IMR-90 (cell line): Measurements from ENCODE around the gene ARRDC2. TPM values are rescaled to one million over a fixed set of nuclear protein-coding genes. Genes with fewer than 3 reads are reported as not detected.
A peak's percentile ranks its signal among the peaks of the same experiment; 100 is the strongest.

Source experiments
- ATAC-seq: fragments of 200-7000 bp; cut with Tn5 transposase; 2 replicates; pipeline ENCODE4 v1.9.1; 2020; ENCODE audit warnings: low read depth, mild to moderate bottlenecking, moderate library complexity
- BruUV-seq: library from RNA; stranded (reverse); fragments of 400-500 nt; replicated peaks from 2 replicates; lab custom pipeline; 2021; lab: Mats Ljungman, UMichigan
- CTCF ChIA-PET: fragments of 300-600 bp; formaldehyde crosslinking; extraction: SDS; loops from one replicate; lab custom pipeline; 2021; ENCODE audit warnings: antibody characterized with exemption; lab: Yijun Ruan, JAX
- POLR2A ChIA-PET: fragments of 300-600 bp; sonication (Branson Sonifier 250); formaldehyde crosslinking; loops from one replicate; lab custom pipeline; 2022; ENCODE audit warnings: antibody characterized with exemption; ENCODE audit not compliant: unreplicated experiment; lab: Charles Lee
- DNase-seq: peaks from one replicate; pipeline ENCODE4 v3.0.0; 2013
- H2AFZ ChIP-seq: replicated peaks from 2 replicates; pipeline ENCODE3; 2013; ENCODE audit warnings: low read length, mild to moderate bottlenecking; ENCODE audit not compliant: poor library complexity
- H2AK5ac ChIP-seq: 2 replicates; pipeline ENCODE4 v1.6.1; 2013; ENCODE audit warnings: low read depth, low read length, inconsistent platforms
- H2AK9ac ChIP-seq: replicated peaks from 2 replicates; pipeline ENCODE3; 2013; ENCODE audit warnings: mild to moderate bottlenecking, low read depth, low read length, moderate library complexity; ENCODE audit not compliant: poor library complexity
- H2BK120ac ChIP-seq: 2 replicates; pipeline ENCODE4 v1.6.1; 2013; ENCODE audit warnings: low read depth, low read length, inconsistent platforms
- H2BK15ac ChIP-seq: 3 replicates; pipeline ENCODE4 v1.6.1; 2013; ENCODE audit warnings: low read depth, low read length, inconsistent platforms
- H2BK20ac ChIP-seq: 2 replicates; pipeline ENCODE4 v1.6.1; 2013; ENCODE audit warnings: low read depth, mild to moderate bottlenecking, inconsistent platforms, low read length, moderate library complexity
- H2BK5ac ChIP-seq: 2 replicates; pipeline ENCODE4 v1.6.1; 2013; ENCODE audit warnings: mild to moderate bottlenecking, low read depth, low read length, inconsistent platforms; ENCODE audit not compliant: poor library complexity, severe bottlenecking
- H3K14ac ChIP-seq: replicated peaks from 2 replicates; pipeline ENCODE4 v1.6.1; 2013; ENCODE audit warnings: low read depth, low read length, inconsistent platforms
- H3K18ac ChIP-seq: 2 replicates; pipeline ENCODE4 v1.6.1; 2013; ENCODE audit warnings: low read depth, low read length, control low read depth
- H3K23ac ChIP-seq: 2 replicates; pipeline ENCODE4 v1.6.1; 2013; ENCODE audit warnings: low read depth, low read length, inconsistent platforms
- H3K27ac ChIP-seq: 2 replicates; pipeline ENCODE4 v1.5.1; 2013; ENCODE audit warnings: mild to moderate bottlenecking, control low read depth, low read length; ENCODE audit not compliant: insufficient read depth
- H3K27me3 ChIP-seq: 2 replicates; pipeline ENCODE4 v1.6.1; 2013; ENCODE audit warnings: low read length; ENCODE audit not compliant: control insufficient read depth, insufficient read depth
- H3K36me3 ChIP-seq: 2 replicates; pipeline ENCODE4 v1.6.1; 2013; ENCODE audit warnings: low read length, mixed read lengths; ENCODE audit not compliant: control insufficient read depth, insufficient read depth
- H3K4ac ChIP-seq: 2 replicates; pipeline ENCODE4 v1.6.1; 2013; ENCODE audit warnings: low read depth, low read length, inconsistent platforms
- H3K4me1 ChIP-seq: 2 replicates; pipeline ENCODE4 v1.6.1; 2013; ENCODE audit warnings: low read length, mixed read lengths; ENCODE audit not compliant: control insufficient read depth, insufficient read depth
- H3K4me2 ChIP-seq: 2 replicates; pipeline ENCODE4 v1.6.1; 2013; ENCODE audit warnings: low read depth, mild to moderate bottlenecking, control low read depth, low read length, moderate library complexity
- H3K4me3 ChIP-seq: 2 replicates; pipeline ENCODE4 v1.5.1; 2013; ENCODE audit warnings: low read depth, mild to moderate bottlenecking, control low read depth, low read length, moderate library complexity; ENCODE audit not compliant: insufficient read depth
- H3K56ac ChIP-seq: 2 replicates; pipeline ENCODE4 v1.6.1; 2013; ENCODE audit warnings: low read length, inconsistent platforms; ENCODE audit not compliant: insufficient read depth; ENCODE audit errors: extremely low read depth
- H3K79me1 ChIP-seq, 2 experiments: 2 replicates each; pipeline ENCODE4 v1.6.1; 2013; ENCODE audit warnings: low read length in 2 of 2, inconsistent platforms in 1 of 2, low read depth in 1 of 2
- H3K9ac ChIP-seq: 2 replicates; pipeline ENCODE4 v1.6.1; 2013; ENCODE audit warnings: low read depth, low read length, control low read depth
- H3K9me1 ChIP-seq: 2 replicates; pipeline ENCODE4 v1.6.1; 2013; ENCODE audit warnings: low read length, inconsistent platforms; ENCODE audit not compliant: insufficient read depth
- H3K9me3 ChIP-seq: 2 replicates; pipeline ENCODE4 v1.6.1; 2013; ENCODE audit warnings: low read length; ENCODE audit not compliant: control insufficient read depth, insufficient read depth
- H4K20me1 ChIP-seq: 2 replicates; pipeline ENCODE4 v1.6.1; 2013; ENCODE audit warnings: low read length, inconsistent platforms; ENCODE audit not compliant: insufficient read depth
- H4K5ac ChIP-seq: 2 replicates; pipeline ENCODE4 v1.6.1; 2013; ENCODE audit warnings: mild to moderate bottlenecking, low read depth, low read length, control low read depth
- H4K8ac ChIP-seq, 2 experiments: 2 replicates each; pipeline ENCODE4 v1.6.1; 2013; ENCODE audit warnings: low read depth in 2 of 2, low read length in 2 of 2, control low read depth in 1 of 2, inconsistent platforms in 1 of 2
- H4K91ac ChIP-seq: 2 replicates; pipeline ENCODE4 v1.6.1; 2013; ENCODE audit warnings: low read depth, low read length, inconsistent platforms; ENCODE audit not compliant: insufficient read depth
- BHLHE40 ChIP-seq: fragments of 150-350 bp; IDR thresholded peaks from 2 replicates; pipeline ENCODE4 v1.6.1; 2016; ENCODE audit warnings: mild to moderate bottlenecking, low read depth, low read length
- CEBPB ChIP-seq: IDR thresholded peaks from 2 replicates; pipeline ENCODE4 v1.6.1; 2012; ENCODE audit warnings: low read depth, low read length, improper control_type of control experiment
- CHD1 ChIP-seq: IDR thresholded peaks from 2 replicates; pipeline ENCODE4 v1.6.1; 2012; ENCODE audit warnings: low read depth, low read length, improper control_type of control experiment
- CTCF ChIP-seq: conservative IDR thresholded peaks from 2 replicates; pipeline ENCODE4 v1.5.1; 2012; ENCODE audit warnings: mild to moderate bottlenecking, low read depth, low read length, improper control_type of control experiment
- FOS ChIP-seq: fragments of 150-350 bp; IDR thresholded peaks from 2 replicates; pipeline ENCODE4 v1.6.1; 2016; ENCODE audit warnings: low read depth, low read length
- MAFK ChIP-seq: IDR thresholded peaks from 2 replicates; pipeline ENCODE4 v1.6.1; 2012; ENCODE audit warnings: low read depth, low read length, improper control_type of control experiment
- MAZ ChIP-seq: IDR thresholded peaks from 2 replicates; pipeline ENCODE4 v1.6.1; 2012; ENCODE audit warnings: low read depth, mild to moderate bottlenecking, low read length, improper control_type of control experiment, moderate library complexity, borderline replicate concordance
- NFE2L2 ChIP-seq: fragments of 150-350 bp; IDR thresholded peaks from 2 replicates; pipeline ENCODE4 v1.6.1; 2016; ENCODE audit warnings: low read depth, mild to moderate bottlenecking, low read length
- POLR2A ChIP-seq: IDR thresholded peaks from 2 replicates; pipeline ENCODE4 v1.6.1; 2012; ENCODE audit warnings: mild to moderate bottlenecking, low read depth, low read length
- RAD21 ChIP-seq: IDR thresholded peaks from 2 replicates; pipeline ENCODE4 v1.6.1; 2012; ENCODE audit warnings: low read length, improper control_type of control experiment
- RCOR1 ChIP-seq: IDR thresholded peaks from 2 replicates; pipeline ENCODE4 v1.6.1; 2012; ENCODE audit warnings: mild to moderate bottlenecking, low read length, improper control_type of control experiment; ENCODE audit not compliant: insufficient replicate concordance
- SMC3 ChIP-seq: fragments of 150-350 bp; IDR thresholded peaks from 2 replicates; pipeline ENCODE4 v1.6.1; 2016; ENCODE audit warnings: low read depth, mild to moderate bottlenecking, antibody characterized with exemption, low read length, moderate library complexity
- USF2 ChIP-seq: fragments of 150-350 bp; IDR thresholded peaks from 2 replicates; pipeline ENCODE4 v1.6.1; 2017; ENCODE audit warnings: mild to moderate bottlenecking, antibody characterized with exemption, low read length, low read depth
- WGBS, 2 experiments: methylation state at CpG; one replicate each; pipeline versions ENCODE4 v1.1.5 to v1.1.7; 2013; ENCODE audit warnings: missing lambda C conversion rate in 2 of 2; ENCODE audit not compliant: insufficient read length in 1 of 2; ENCODE audit errors: extremely low coverage in 2 of 2; 5-methylcytosine and 5-hydroxymethylcytosine counted together
- dilution Hi-C: fragments of 300-500 bp; cut with HindIII; formaldehyde crosslinking; loops from one replicate; pipeline ENCODE4 v1.14.3; 2018; ENCODE audit warnings: low sequenced_read_pairs; ENCODE audit not compliant: unreplicated experiment
- in situ Hi-C: fragments of 300-500 bp; cut with MboI; formaldehyde crosslinking; loops from 3 replicates; pipeline ENCODE4 v1.14.3; 2019; ENCODE audit warnings: low sequenced_read_pairs, inconsistent platforms, mixed read lengths
- intact Hi-C: fragments of 100-400 bp; cut with micrococcal nuclease; formaldehyde crosslinking; loops from 2 replicates; pipeline ENCODE4 v1.10.0; 2022
- polyA plus RNA-seq, 3 experiments: library from polyadenylated mRNA; depleted of rRNA; stranded (reverse); fragments of >200 nt; gene quantifications; 2 replicates each; pipeline ENCODE4 v1.2.3, GENCODE V29; 2012; ENCODE audit warnings: low replicate concordance in 1 of 3
- total RNA-seq: library from RNA; depleted of rRNA; stranded (reverse); fragments of >200 nt; gene quantifications from 2 replicates; pipeline ENCODE4 v1.2.3, GENCODE V29; 2012

The ARRDC2 gene
- total and polyA plus RNA-seq, 2 of the 4 experiments (the other 2 are of a cell fraction): 1.4 to 4.9 TPM

- no peak for TF ChIP-seq USF2
These were observed 13.3 kb downstream of the ARRDC2 start (continued) for GRCh38 chr19:18021121-18021755.

DNA sequence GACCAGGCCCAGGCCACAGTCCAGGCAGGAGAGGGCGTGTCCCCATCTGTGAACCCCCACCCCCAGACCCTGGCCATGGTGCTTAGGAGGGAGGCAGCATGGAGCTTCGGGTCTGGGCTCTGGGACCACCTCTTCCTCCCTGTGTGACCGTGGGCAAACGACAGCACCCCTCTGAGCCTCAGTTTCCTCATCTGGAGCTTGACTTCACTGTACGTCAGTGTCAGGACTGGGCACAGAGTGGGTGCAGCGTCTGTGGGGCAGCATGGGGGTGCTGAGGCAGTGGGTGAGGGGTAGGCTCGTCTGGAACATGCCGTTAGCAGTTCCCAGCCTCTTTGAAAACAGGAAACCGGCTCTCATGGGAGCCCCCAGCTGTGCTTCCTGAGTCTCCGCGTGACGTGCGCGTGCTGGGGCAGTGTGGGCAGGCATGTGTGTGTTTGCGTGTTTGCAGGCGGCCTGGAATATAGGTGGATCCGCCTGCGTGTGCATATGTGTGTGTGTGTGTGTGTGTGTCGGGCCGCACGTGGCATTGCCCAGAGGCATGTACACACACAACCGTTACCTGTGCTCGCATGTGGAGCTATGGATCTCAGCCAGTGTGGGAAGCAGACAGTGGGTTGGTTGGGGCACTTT is 15.8 kb downstream of the ARRDC2 start:
- H3K27me3 ChIP-seq: no peaks in the 10 kb centered on the region
- no peak for ATAC-seq
- H4K20me1 ChIP-seq: no peaks in the 10 kb centered on the region
- no peak overlapping the region for H3K4me2 ChIP-seq
- ChIA-PET POLR2A (no interaction called here), CTCF (no interaction called here)
- DNase-seq: no peak
- no peak overlapping the region for H3K23ac ChIP-seq
- H3K9me1 ChIP-seq: peaks cover 17% of the 10 kb centered on the region
- peak overlapping the region in 1 of 2 experiments; percentile 19; a peak in 1 of 4 replicates for H4K8ac ChIP-seq
- no peak overlapping the region for H3K9ac ChIP-seq
- H3K4me1 ChIP-seq: peaks cover 15% of the 10 kb centered on the region
- no TSS peak for BruUV-seq
- H3K9me3 ChIP-seq: no peaks in the 10 kb centered on the region
- H4K5ac ChIP-seq: no peak overlapping the region
- peak overlapping the region; percentile 33; the same call in 1 of the 2 replicates for H2BK20ac ChIP-seq
- H3K18ac ChIP-seq: no peak overlapping the region
- no peak overlapping the region for H3K14ac ChIP-seq
- no peak overlapping the region for H2BK120ac ChIP-seq
- dilution Hi-C loops: no loop called here
- intact Hi-C loops: no loop called here
- peak overlapping the region; percentile 50 for H2AK9ac ChIP-seq
- H3K56ac ChIP-seq: no peak overlapping the region
- no peak overlapping the region for H3K4me3 ChIP-seq
- H4K91ac ChIP-seq: peak overlapping the region; percentile 43; the same call in 1 of the 2 replicates
- H3K36me3 ChIP-seq: no peaks in the 10 kb centered on the region
- in situ Hi-C loops: no loop called here
- peak overlapping the region; percentile 24; the same call in 1 of the 2 replicates for H2AK5ac ChIP-seq
- H3K27ac ChIP-seq: no peak overlapping the region
- H3K4ac ChIP-seq: peak overlapping the region; percentile 66
- no peak overlapping the region for H2BK15ac ChIP-seq
- 72% methylated on average over 7 of the region's 23 CpGs; no CpG with 5 or more reads in 1 of the 2 experiments for WGBS, 2 experiments
- H3K79me1 ChIP-seq: peaks cover 0 to 6% of the 10 kb centered on the region in 2 experiments; a peak in 1 of 4 replicates
- peak overlapping the region; percentile 80 for H2AFZ ChIP-seq
- no peak overlapping the region for H2BK5ac ChIP-seq
- TF ChIP-seq NFE2L2 (no peak), MAZ (no peak), FOS (no peak), CEBPB (no peak), RAD21 (no peak), BHLHE40 (no peak), RCOR1 (no peak), SMC3 (no peak), CHD1 (no peak), POLR2A (no peak), USF2 (no peak), MAFK (no peak), CTCF (no peak)
